Measurements from ENCODE around the gene GDPD4. TPM values are rescaled to one million over a fixed set of nuclear protein-coding genes. Genes with fewer than 3 reads are reported as not detected.

GDPD4 gene
- total and polyA plus RNA-seq, 7 donors: not detected

- Histone ChIP-seq H3K4me1 (no peaks in the 10 kb centered on the region), H3K27me3 (no peaks in the 10 kb centered on the region), H3K4me3 (no peak overlapping the region), H3K36me3 (peaks cover 0 to 22% (median 5%) of the 10 kb centered on the region in 4 donors), H3K9me3 (no peaks in the 10 kb centered on the region), H3K27ac (no peak overlapping the region)
- DNase-seq: no peak
- WGBS, 2 donors: 86 to 88% methylated on average over 2 of the region's 2 CpGs
- TF ChIP-seq POLR2AphosphoS5 (IDR thresholded peaks at IDR 0.05) (peak in 3 of 4 donors; percentile 25 to 39 (median 28)), POLR2A (IDR thresholded peaks at IDR 0.05) (no peak), EP300 (IDR thresholded peaks at IDR 0.05) (no peak)
- intact Hi-C loops (cut with DNase I): no loop called here
Observed at GRCh38 chr11:77322506-77322905, 21.0 kb upstream of the GDPD4 start.

- H3K27me3 ChIP-seq: no peaks in the 10 kb centered on the region
- no peaks in the 10 kb centered on the region for H3K9me3 ChIP-seq
- 93% methylated on average over 1 of the region's 1 CpG for WGBS, 2 donors
- no peaks in the 10 kb centered on the region for H3K4me1 ChIP-seq
- no peak for DNase-seq
- TF ChIP-seq POLR2AphosphoS5 (IDR thresholded peaks at IDR 0.05) (no peak), POLR2A (IDR thresholded peaks at IDR 0.05) (no peak), EP300 (IDR thresholded peaks at IDR 0.05) (no peak), CTCF (IDR thresholded peaks at IDR 0.05) (no peak)
- H3K27ac ChIP-seq: no peak overlapping the region
- peaks cover 0 to 12% (median 5%) of the 10 kb centered on the region in 4 donors for H3K36me3 ChIP-seq
- intact Hi-C loops (cut with DNase I): no loop called here
- no peak overlapping the region for H3K4me3 ChIP-seq
Observed at GRCh38 chr11:77320351-77320750, 18.9 kb upstream of the GDPD4 start.

GRCh38 chr11:77318600-77318999 lies 17.1 kb upstream of the GDPD4 start:
- no peaks in the 10 kb centered on the region for H3K27me3 ChIP-seq
- no peak overlapping the region for H3K27ac ChIP-seq
- WGBS, 2 donors: 66 to 84% methylated on average over 2 of the region's 2 CpGs
- no peaks in the 10 kb centered on the region for H3K9me3 ChIP-seq
- intact Hi-C loops (cut with DNase I): no loop called here
- no peak overlapping the region for H3K4me3 ChIP-seq
- no peak for DNase-seq
- H3K36me3 ChIP-seq: peaks cover 0 to 12% (median 5%) of the 10 kb centered on the region in 4 donors
- no peaks in the 10 kb centered on the region for H3K4me1 ChIP-seq
- TF ChIP-seq CTCF (IDR thresholded peaks at IDR 0.05): no peak
- TF ChIP-seq POLR2AphosphoS5 (IDR thresholded peaks at IDR 0.05): no peak
- TF ChIP-seq POLR2A (IDR thresholded peaks at IDR 0.05): no peak
- no peak for TF ChIP-seq EP300 (IDR thresholded peaks at IDR 0.05)

- no peaks in the 10 kb centered on the region for H3K27me3 ChIP-seq
- intact Hi-C loops (cut with DNase I): no loop called here
- H3K36me3 ChIP-seq: peaks cover 0 to 4% (median under 1%) of the 10 kb centered on the region in 4 donors
- no peaks in the 10 kb centered on the region for H3K9me3 ChIP-seq
- 47 to 55% methylated on average over 5 of the region's 5 CpGs for WGBS, 2 donors
- peak overlapping the region in 2 of 4 donors; percentile 7 to 19 for H3K27ac ChIP-seq
- no peak overlapping the region for H3K4me3 ChIP-seq
- TF ChIP-seq EP300 (IDR thresholded peaks at IDR 0.05) (no peak), POLR2A (IDR thresholded peaks at IDR 0.05) (no peak), POLR2AphosphoS5 (IDR thresholded peaks at IDR 0.05) (peak in 3 of 4 donors; percentile 32 to 53 (median 39))
- no peaks in the 10 kb centered on the region for H3K4me1 ChIP-seq
- DNase-seq: peak; percentile 70
Observed at GRCh38 chr11:77316733-77317342, 15.4 kb upstream of the GDPD4 start.

GRCh38 chr11:77312107-77312506 lies 10.6 kb upstream of the GDPD4 start:
- no peak for DNase-seq
- Histone ChIP-seq H3K4me1 (no peaks in the 10 kb centered on the region), H3K36me3 (no peaks in the 10 kb centered on the region), H3K27ac (no peak overlapping the region), H3K9me3 (no peaks in the 10 kb centered on the region), H3K4me3 (no peak overlapping the region), H3K27me3 (no peaks in the 10 kb centered on the region)
- TF ChIP-seq POLR2A (IDR thresholded peaks at IDR 0.05) (no peak), EP300 (IDR thresholded peaks at IDR 0.05) (no peak), CTCF (IDR thresholded peaks at IDR 0.05) (no peak), POLR2AphosphoS5 (IDR thresholded peaks at IDR 0.05) (no peak)
- intact Hi-C loops (cut with DNase I): no loop called here

- DNase-seq: no peak
- TF ChIP-seq EP300 (IDR thresholded peaks at IDR 0.05): no peak
- TF ChIP-seq POLR2A (IDR thresholded peaks at IDR 0.05): no peak
- TF ChIP-seq POLR2AphosphoS5 (IDR thresholded peaks at IDR 0.05): no peak
- TF ChIP-seq CTCF (IDR thresholded peaks at IDR 0.05): no peak
- no peaks in the 10 kb centered on the region for H3K36me3 ChIP-seq
- intact Hi-C loops (cut with DNase I): no loop called here
- no peaks in the 10 kb centered on the region for H3K9me3 ChIP-seq
- no peaks in the 10 kb centered on the region for H3K4me1 ChIP-seq
- H3K4me3 ChIP-seq: no peak overlapping the region
- no peaks in the 10 kb centered on the region for H3K27me3 ChIP-seq
- 90 to 92% methylated on average over 3 of the region's 3 CpGs for WGBS, 2 donors
- no peak overlapping the region for H3K27ac ChIP-seq
Observed at GRCh38 chr11:77311701-77312100, 10.2 kb upstream of the GDPD4 start.

Measured in sigmoid colon (tissue), 7 donors.